ENCODE measurements around the gene ANKS1A.
"Not testable (repeated sequence)": the region's sequence is repeated elsewhere in the genome, so short reads cannot be mapped to it uniquely, and the experiment has no call there.

The ANKS1A gene

GRCh38 chr6:34999962-35000361, 110.9 kb downstream of the ANKS1A start:
- DNase-seq, result not testable (repeated sequence)

GRCh38 chr6:35001349-35001748, 112.3 kb downstream of the ANKS1A start:
- DNase-seq, result not testable (repeated sequence)

GRCh38 chr6:35003886-35004530, 115.0 kb downstream of the ANKS1A start:
- DNase-seq, result not testable (repeated sequence)

- no peak for DNase-seq
These were observed 118.0 kb downstream of the ANKS1A start for GRCh38 chr6:35007016-35007415.

GRCh38 chr6:35008858-35009257, 119.8 kb downstream of the ANKS1A start:
- DNase-seq, result no peak

- DNase-seq, result no peak
These were observed 122.3 kb downstream of the ANKS1A start for GRCh38 chr6:35011096-35012041.

- no peak for DNase-seq
These were observed 124.6 kb downstream of the ANKS1A start for GRCh38 chr6:35013701-35014100.

- DNase-seq, result no peak
These were observed 125.3 kb downstream of the ANKS1A start for GRCh38 chr6:35014341-35014740.

- no peak for DNase-seq
These were observed 125.7 kb downstream of the ANKS1A start for GRCh38 chr6:35014786-35015185.

GRCh38 chr6:35015476-35015875, 126.4 kb downstream of the ANKS1A start:
- DNase-seq, result no peak

- no peak for DNase-seq
These were observed 126.9 kb downstream of the ANKS1A start for GRCh38 chr6:35015996-35016395.

GRCh38 chr6:35016502-35017321, 127.7 kb downstream of the ANKS1A start:
- no peak for DNase-seq

GRCh38 chr6:35017411-35018181, 128.5 kb downstream of the ANKS1A start:
- DNase-seq, result no peak

- DNase-seq, result no peak
These were observed 129.1 kb downstream of the ANKS1A start for GRCh38 chr6:35018182-35018519.

- no peak for DNase-seq
These were observed 129.7 kb downstream of the ANKS1A start for GRCh38 chr6:35018746-35019145.

GRCh38 chr6:35019171-35019570, 130.1 kb downstream of the ANKS1A start:
- DNase-seq, result no peak

- DNase-seq, result no peak
These were observed 130.8 kb downstream of the ANKS1A start for GRCh38 chr6:35019831-35020230.

GRCh38 chr6:35021004-35021403, 131.9 kb downstream of the ANKS1A start:
- no peak for DNase-seq

GRCh38 chr6:35023091-35024000, 134.3 kb downstream of the ANKS1A start:
- no peak for DNase-seq

GRCh38 chr6:35024551-35025054, 135.5 kb downstream of the ANKS1A start:
- DNase-seq, result no peak
